ENCODE data around the gene KAT6B.

The KAT6B gene

GRCh38 chr10:74867351-74867750 is 41.0 kb downstream of the KAT6B start:
- H3K4me3 ChIP-seq (ENCODE audit: control insufficient read depth, low read depth, low read length): no peak overlapping the region
- no peak for DNase-seq (ENCODE audit: low read depth)
- TF ChIP-seq CTCF (conservative IDR thresholded peaks at IDR 0.05; ENCODE audit: control insufficient read depth, insufficient read depth, low read depth, low read length): no peak

GRCh38 chr10:74868392-74868977 is 42.1 kb downstream of the KAT6B start:
- no peak for DNase-seq (ENCODE audit: low read depth)
- H3K4me3 ChIP-seq (ENCODE audit: control insufficient read depth, low read depth, low read length): no peak overlapping the region
- no peak for TF ChIP-seq CTCF (conservative IDR thresholded peaks at IDR 0.05; ENCODE audit: control insufficient read depth, insufficient read depth, low read depth, low read length)

- no peak overlapping the region for H3K4me3 ChIP-seq (ENCODE audit: control insufficient read depth, low read depth, low read length)
- no peak for DNase-seq (ENCODE audit: low read depth)
- TF ChIP-seq CTCF (conservative IDR thresholded peaks at IDR 0.05; ENCODE audit: control insufficient read depth, insufficient read depth, low read depth, low read length): no peak
Measured at GRCh38 chr10:74869635-74870034, 43.2 kb downstream of the KAT6B start.

- no peak overlapping the region for H3K4me3 ChIP-seq (ENCODE audit: control insufficient read depth, low read depth, low read length)
- no peak for TF ChIP-seq CTCF (conservative IDR thresholded peaks at IDR 0.05; ENCODE audit: control insufficient read depth, insufficient read depth, low read depth, low read length)
- DNase-seq (ENCODE audit: low read depth): no peak
Measured at GRCh38 chr10:74870191-74870590, 43.8 kb downstream of the KAT6B start.

GRCh38 chr10:74871595-74872382 is 45.4 kb downstream of the KAT6B start:
- no peak for DNase-seq (ENCODE audit: low read depth)
- TF ChIP-seq CTCF (conservative IDR thresholded peaks at IDR 0.05; ENCODE audit: control insufficient read depth, insufficient read depth, low read depth, low read length): no peak
- H3K4me3 ChIP-seq (ENCODE audit: control insufficient read depth, low read depth, low read length): no peak overlapping the region

- no peak for TF ChIP-seq CTCF (conservative IDR thresholded peaks at IDR 0.05; ENCODE audit: control insufficient read depth, insufficient read depth, low read depth, low read length)
- no peak overlapping the region for H3K4me3 ChIP-seq (ENCODE audit: control insufficient read depth, low read depth, low read length)
- no peak for DNase-seq (ENCODE audit: low read depth)
Measured at GRCh38 chr10:74873803-74874454, 47.5 kb downstream of the KAT6B start.
